Right forelimb (tissue), 1 donor: ENCODE data around the gene SAMD4B.

Experiments
- DNase-seq: peaks from one replicate; pipeline ENCODE4 v3.0.0-alpha.2; 2018

Gene SAMD4B

GRCh38 chr19:39428283-39429112 is 86.3 kb downstream of the SAMD4B start:
- DNase-seq = peak; percentile 91

DNA sequence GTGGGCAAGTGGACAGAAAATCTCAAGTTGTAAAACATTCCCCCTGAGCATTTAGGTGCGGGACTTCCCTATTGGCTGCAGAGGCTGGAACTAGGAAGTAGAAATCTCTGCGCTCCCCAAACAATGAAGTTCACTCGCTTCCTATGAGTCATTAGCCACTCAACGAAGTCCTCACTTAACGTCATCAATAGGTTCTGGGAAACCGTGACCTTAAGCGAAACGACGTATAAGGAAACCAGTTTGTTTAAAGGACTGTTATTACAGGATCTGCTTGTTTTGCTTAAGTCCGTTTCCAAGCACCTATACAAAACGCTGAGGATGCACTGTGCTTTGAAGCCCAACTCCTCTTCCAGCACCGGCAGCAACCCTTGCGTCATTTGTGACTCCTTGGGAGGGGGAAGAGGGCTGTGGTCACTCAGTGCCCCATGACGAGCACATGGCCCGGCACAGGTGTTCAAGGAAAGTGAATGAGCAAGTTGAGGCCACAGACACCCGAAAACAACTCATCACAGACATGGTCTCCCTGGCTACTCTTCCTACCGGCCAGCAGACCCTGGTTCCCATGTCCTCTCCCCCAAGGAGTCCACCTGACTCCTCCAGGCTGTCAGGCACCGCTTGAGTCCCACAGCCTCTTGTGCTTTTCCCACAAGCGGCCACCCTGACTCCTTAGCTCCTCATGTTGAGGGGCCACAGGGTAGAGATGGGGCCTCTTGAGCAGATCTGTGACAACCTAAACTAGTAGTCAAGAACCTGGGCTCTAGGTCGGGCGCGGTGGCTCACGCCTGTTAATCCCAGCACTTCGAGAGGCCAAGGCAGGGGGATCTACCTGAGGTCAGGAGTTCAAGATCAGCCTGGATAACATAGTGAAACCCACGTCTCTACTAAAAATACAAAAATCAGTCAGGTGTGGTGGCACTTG is 88.7 kb downstream of the SAMD4B start:
- DNase-seq = no peak

- no peak for DNase-seq
Observed at GRCh38 chr19:39432677-39433025, 90.4 kb downstream of the SAMD4B start.

GRCh38 chr19:39433480-39434079 is 91.4 kb downstream of the SAMD4B start:
- DNase-seq = no peak

GRCh38 chr19:39434123-39435076 is 92.2 kb downstream of the SAMD4B start:
- no peak for DNase-seq
